ENCODE results near the gene FAR2. TPM values are rescaled to one million over a fixed set of nuclear protein-coding genes. Genes with fewer than 3 reads are reported as not detected.

Gene FAR2
- total RNA-seq, 2 experiments from 2014 or later: 0.73 TPM; not detected in 1

GRCh38 chr12:29304388-29304787 lies 155.3 kb downstream of the FAR2 start:
- no peak for TF ChIP-seq EZH2phosphoT487 (IDR thresholded peaks at IDR 0.05; ENCODE audit: borderline replicate concordance, low read depth, low read length)
- no peak for TF ChIP-seq CTCF (conservative IDR thresholded peaks at IDR 0.05; ENCODE audit: low read length)
- CTCF ChIA-PET (ENCODE audit: unreplicated experiment): no interaction called here
- intact Hi-C loops (cut with micrococcal nuclease; ENCODE audit: unreplicated experiment): no loop called here

GRCh38 chr12:29306266-29306665 lies 157.2 kb downstream of the FAR2 start:
- H3K4me1 ChIP-seq (ENCODE audit: insufficient read depth, low read length, poor library complexity, severe bottlenecking): no peaks in the 10 kb centered on the region

More at GRCh38 chr12:29304388-29304787, 155.3 kb downstream of the FAR2 start:
- Histone ChIP-seq H3K4me2 (ENCODE audit: low read length) (no peak overlapping the region), H3K4me3 (ENCODE audit: low read depth, low read length, poor library complexity, severe bottlenecking) (no peak overlapping the region), H3K9me3 (ENCODE audit: low read length) (no peaks in the 10 kb centered on the region), H3K27ac (ENCODE audit: low read depth, low read length, poor library complexity, severe bottlenecking) (no peak overlapping the region), H4K20me1 (ENCODE audit: insufficient read depth, low read length) (no peaks in the 10 kb centered on the region), H3K4me1 (ENCODE audit: insufficient read depth, low read length, poor library complexity, severe bottlenecking) (no peaks in the 10 kb centered on the region), H3K36me3 (ENCODE audit: insufficient read depth, low read length) (no peaks in the 10 kb centered on the region), H2AFZ (ENCODE audit: low read length) (no peak overlapping the region), H3K9me2 (ENCODE audit: insufficient read depth, low read length) (no peaks in the 10 kb centered on the region), H3K79me2 (ENCODE audit: insufficient read depth, low read depth, low read length) (no peaks in the 10 kb centered on the region)
- BruUV-seq (replicated peaks): no TSS peak
- POLR2A ChIA-PET: no interaction called here
- no peak for DNase-seq (ENCODE audit: low spot score)

More at GRCh38 chr12:29306266-29306665, 157.2 kb downstream of the FAR2 start:
- Histone ChIP-seq H3K4me3 (ENCODE audit: low read depth, low read length, poor library complexity, severe bottlenecking) (no peak overlapping the region), H3K36me3 (ENCODE audit: insufficient read depth, low read length) (no peaks in the 10 kb centered on the region), H4K20me1 (ENCODE audit: insufficient read depth, low read length) (no peaks in the 10 kb centered on the region), H3K27ac (ENCODE audit: low read depth, low read length, poor library complexity, severe bottlenecking) (no peak overlapping the region), H3K9me3 (ENCODE audit: low read length) (no peaks in the 10 kb centered on the region), H3K79me2 (ENCODE audit: insufficient read depth, low read depth, low read length) (no peaks in the 10 kb centered on the region), H2AFZ (ENCODE audit: low read length) (no peak overlapping the region), H3K9me2 (ENCODE audit: insufficient read depth, low read length) (no peaks in the 10 kb centered on the region), H3K4me2 (ENCODE audit: low read length) (no peak overlapping the region)
- DNase-seq (ENCODE audit: low spot score): no peak
- CTCF ChIA-PET (ENCODE audit: unreplicated experiment): no interaction called here
- intact Hi-C loops (cut with micrococcal nuclease; ENCODE audit: unreplicated experiment): no loop called here
- BruUV-seq (replicated peaks): no TSS peak
- TF ChIP-seq CTCF (conservative IDR thresholded peaks at IDR 0.05; ENCODE audit: low read length): no peak
- no peak for TF ChIP-seq EZH2phosphoT487 (IDR thresholded peaks at IDR 0.05; ENCODE audit: borderline replicate concordance, low read depth, low read length)
- POLR2A ChIA-PET: interaction anchor here (0.6 to 1.6 kb wide), 4 partner anchors 9 to 147 kb away, joined by 3 to 4 read pairs (median 3); no protein-coding TSS in a partner anchor
